PFSK-1 (cell line): ENCODE data around the gene PTGFRN.

Experiments used
- FOXP2 ChIP-seq: optimal IDR thresholded peaks from 2 replicates; pipeline ENCODE3; 2011; ENCODE audit warnings: borderline replicate concordance, control low read depth, inconsistent platforms; ENCODE audit not compliant: insufficient read depth; ENCODE audit errors: extremely low read length, extremely low read depth
- POLR2AphosphoS5 ChIP-seq: IDR thresholded peaks from 2 replicates; pipeline ENCODE4 v1.6.1; 2012; ENCODE audit warnings: low read depth, mild to moderate bottlenecking, control low read depth, low read length, moderate library complexity
- SIN3A ChIP-seq: IDR thresholded peaks from 2 replicates; pipeline ENCODE4 v1.6.1; 2012; ENCODE audit warnings: mild to moderate bottlenecking, low read length, moderate library complexity, borderline replicate concordance; ENCODE audit not compliant: insufficient read depth
- TAF1 ChIP-seq: IDR thresholded peaks from 2 replicates; pipeline ENCODE4 v1.6.1; 2012; ENCODE audit warnings: low read length, control low read depth, borderline replicate concordance; ENCODE audit not compliant: insufficient read depth
- TF ChIP-seq, protein P1 (sequence below), 2 experiments: IDR thresholded peaks; 2 replicates each; pipeline versions ENCODE4 v1.6.1 to v1.8.0; 2011 to 2012; ENCODE audit warnings: low read depth in 2 of 2, low read length in 2 of 2, control low read depth in 1 of 2, inconsistent platforms in 1 of 2, mild to moderate bottlenecking in 1 of 2, moderate library complexity in 1 of 2; ENCODE audit not compliant: insufficient read depth in 1 of 2

The PTGFRN gene

DNA sequence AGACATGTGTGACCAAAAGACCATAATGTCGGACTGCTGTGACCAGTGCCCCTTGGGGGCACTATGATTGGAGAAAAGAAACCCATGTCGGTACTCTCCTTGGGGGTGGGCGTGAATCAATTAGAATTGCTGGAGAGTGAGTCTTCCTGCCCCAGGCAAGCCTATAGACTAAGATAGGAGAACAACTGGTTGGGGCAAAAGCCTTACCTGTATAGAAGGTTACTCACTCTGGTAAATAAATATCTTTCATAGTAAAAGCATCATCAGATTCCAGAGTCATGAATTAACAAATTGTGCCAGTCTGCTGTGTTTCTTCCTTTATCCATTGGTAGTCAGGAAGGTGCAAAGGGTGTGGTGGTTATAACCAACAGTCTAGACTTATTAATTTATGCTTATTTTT, 2.9 kb upstream of the PTGFRN start:
- TF ChIP-seq FOXP2 (no peak), POLR2AphosphoS5 (no peak), SIN3A (no peak), TAF1 (no peak)
- TF ChIP-seq, protein P1, sequence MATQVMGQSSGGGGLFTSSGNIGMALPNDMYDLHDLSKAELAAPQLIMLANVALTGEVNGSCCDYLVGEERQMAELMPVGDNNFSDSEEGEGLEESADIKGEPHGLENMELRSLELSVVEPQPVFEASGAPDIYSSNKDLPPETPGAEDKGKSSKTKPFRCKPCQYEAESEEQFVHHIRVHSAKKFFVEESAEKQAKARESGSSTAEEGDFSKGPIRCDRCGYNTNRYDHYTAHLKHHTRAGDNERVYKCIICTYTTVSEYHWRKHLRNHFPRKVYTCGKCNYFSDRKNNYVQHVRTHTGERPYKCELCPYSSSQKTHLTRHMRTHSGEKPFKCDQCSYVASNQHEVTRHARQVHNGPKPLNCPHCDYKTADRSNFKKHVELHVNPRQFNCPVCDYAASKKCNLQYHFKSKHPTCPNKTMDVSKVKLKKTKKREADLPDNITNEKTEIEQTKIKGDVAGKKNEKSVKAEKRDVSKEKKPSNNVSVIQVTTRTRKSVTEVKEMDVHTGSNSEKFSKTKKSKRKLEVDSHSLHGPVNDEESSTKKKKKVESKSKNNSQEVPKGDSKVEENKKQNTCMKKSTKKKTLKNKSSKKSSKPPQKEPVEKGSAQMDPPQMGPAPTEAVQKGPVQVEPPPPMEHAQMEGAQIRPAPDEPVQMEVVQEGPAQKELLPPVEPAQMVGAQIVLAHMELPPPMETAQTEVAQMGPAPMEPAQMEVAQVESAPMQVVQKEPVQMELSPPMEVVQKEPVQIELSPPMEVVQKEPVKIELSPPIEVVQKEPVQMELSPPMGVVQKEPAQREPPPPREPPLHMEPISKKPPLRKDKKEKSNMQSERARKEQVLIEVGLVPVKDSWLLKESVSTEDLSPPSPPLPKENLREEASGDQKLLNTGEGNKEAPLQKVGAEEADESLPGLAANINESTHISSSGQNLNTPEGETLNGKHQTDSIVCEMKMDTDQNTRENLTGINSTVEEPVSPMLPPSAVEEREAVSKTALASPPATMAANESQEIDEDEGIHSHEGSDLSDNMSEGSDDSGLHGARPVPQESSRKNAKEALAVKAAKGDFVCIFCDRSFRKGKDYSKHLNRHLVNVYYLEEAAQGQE (IDR thresholded peaks at IDR 0.05; ENCODE audit: insufficient read depth in 1 of 2, low read depth in 2 of 2, low read length in 2 of 2), result no peak

DNA sequence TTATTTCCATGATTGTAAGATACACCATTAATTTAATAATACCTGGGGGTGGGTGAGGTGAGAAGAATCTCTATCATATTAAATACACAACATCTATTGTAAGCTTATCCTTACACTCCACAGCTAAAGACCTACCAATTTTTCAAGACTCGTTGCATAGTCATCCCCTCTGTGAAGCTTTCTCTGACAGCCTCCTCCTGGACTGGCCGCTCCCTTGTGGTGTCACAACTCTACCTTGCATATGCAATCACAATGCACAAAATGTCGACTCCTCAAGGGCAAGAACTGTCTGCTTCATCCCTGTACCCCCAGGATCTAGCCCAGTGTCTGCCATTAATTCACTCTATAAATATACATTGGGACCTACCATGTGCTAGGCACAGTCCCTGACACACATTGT, 2.4 kb upstream of the PTGFRN start:
- TF ChIP-seq FOXP2 (no peak), SIN3A (no peak), POLR2AphosphoS5 (no peak), TAF1 (no peak)
- TF ChIP-seq, protein P1 (IDR thresholded peaks at IDR 0.05; ENCODE audit: insufficient read depth in 1 of 2, low read depth in 2 of 2, low read length in 2 of 2), result no peak

DNA sequence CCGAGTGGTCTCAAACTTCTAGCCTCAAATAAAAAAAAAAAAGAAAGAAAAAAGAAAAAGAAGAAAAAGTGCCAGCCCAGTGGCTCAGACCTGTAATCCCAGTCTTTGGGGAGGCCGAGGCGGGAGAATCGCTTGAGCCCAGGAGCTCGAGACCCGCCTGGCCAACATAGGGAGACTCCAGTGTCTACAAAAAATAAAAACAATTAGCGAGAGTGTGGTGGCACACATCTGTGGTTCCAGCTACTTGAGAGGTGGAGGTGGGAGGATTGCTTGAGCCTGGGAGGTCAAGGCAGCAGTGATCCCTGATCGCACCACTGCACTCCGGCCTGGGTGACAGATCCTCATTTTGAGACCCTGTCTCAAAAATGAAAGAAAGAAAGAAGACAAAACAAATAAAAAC, 1.4 kb upstream of the PTGFRN start:
- TF ChIP-seq FOXP2 (no peak), POLR2AphosphoS5 (no peak), SIN3A (no peak), TAF1 (no peak)
- TF ChIP-seq, protein P1 (IDR thresholded peaks at IDR 0.05; ENCODE audit: insufficient read depth in 1 of 2, low read depth in 2 of 2, low read length in 2 of 2), result no peak

DNA sequence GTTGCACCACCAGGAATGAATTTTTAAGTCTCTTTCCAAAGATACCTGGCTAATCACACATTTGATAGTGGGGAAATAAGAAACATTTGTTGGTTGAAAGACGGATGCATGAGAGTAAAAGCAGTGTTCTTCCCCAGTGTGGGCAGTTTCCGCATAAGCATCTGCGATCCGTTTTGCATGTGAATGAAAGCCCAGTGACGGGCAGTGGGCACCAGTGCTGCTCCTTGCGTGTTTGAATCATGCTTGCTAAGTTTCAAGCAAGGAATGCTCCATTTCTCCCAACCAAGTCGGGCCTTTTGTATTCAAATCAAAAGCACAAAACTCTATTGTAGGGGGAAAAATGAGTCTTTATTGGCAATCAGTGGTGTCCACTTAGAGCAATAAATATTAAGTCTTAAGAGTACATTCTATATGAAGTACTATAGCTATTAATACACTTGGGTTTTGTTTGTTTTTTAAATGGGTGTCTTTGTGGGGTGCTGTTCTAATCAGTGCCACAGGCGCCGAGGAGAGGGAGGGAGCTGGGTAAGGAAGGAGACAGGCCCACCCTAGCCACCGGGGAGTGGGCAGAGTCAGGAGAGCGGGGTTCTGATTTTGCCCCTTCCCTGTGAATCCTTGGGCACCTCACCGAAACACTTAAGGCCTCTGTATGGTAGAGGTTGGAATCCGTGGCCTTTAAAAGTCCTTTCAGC, 750 bp upstream of the PTGFRN start:
- TF ChIP-seq SIN3A (no peak), FOXP2 (no peak), POLR2AphosphoS5 (no peak), TAF1 (no peak)

DNA sequence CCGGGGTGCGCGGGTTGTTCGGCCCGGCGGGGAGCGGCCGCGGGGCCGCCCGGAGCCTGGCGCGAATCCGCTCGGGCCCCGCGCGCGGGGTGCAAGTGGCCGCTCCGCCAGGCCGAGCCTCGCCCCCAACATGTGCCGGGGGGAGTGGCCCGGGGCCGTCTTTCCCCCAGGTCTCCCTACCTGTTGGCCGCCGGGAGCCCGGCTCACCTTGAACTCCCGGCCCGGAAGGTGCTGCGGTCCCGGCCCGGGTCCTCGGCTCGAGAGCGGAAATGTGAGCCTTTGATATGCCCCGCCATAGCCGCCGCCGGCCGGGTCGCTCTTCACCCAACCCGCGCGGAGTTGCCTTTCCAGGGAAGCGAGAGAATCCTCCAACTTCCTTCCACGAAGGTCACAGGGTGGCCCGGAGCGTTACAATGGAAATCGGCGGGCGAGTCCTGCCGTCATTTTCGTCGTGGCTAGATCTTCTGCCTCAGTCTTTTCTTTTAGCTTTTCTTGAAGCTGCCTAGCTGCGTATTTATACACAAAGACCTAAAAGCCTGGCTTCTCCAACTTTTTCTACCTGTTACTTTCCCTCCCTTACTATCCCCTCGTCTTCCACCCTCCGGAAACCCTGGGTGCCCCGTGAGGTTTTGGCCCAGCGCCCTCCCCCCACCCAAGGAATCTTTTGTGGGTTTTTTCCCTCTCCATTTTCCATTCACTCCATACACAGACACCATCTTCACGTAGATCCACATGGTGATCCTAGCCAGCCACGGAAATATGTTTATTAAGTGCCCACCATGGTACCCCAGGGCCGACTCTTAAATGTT, 867 bp downstream of the PTGFRN start:
- no peak for TF ChIP-seq POLR2AphosphoS5
- TF ChIP-seq SIN3A, result no peak
- TF ChIP-seq, protein P1 (IDR thresholded peaks at IDR 0.05; ENCODE audit: insufficient read depth in 1 of 2, low read depth in 2 of 2, low read length in 2 of 2), result no peak
- no peak for TF ChIP-seq TAF1
- TF ChIP-seq FOXP2, result no peak
